Measurements from ENCODE around the gene DENND11. TPM values are rescaled to one million over a fixed set of nuclear protein-coding genes. Genes with fewer than 3 reads are reported as not detected.

Gene DENND11
- total and polyA plus RNA-seq, 2 donors (not counting 3 experiments of a cell fraction or from before 2014, with no cell fraction given) = 14.7 to 25.9 TPM

DNA sequence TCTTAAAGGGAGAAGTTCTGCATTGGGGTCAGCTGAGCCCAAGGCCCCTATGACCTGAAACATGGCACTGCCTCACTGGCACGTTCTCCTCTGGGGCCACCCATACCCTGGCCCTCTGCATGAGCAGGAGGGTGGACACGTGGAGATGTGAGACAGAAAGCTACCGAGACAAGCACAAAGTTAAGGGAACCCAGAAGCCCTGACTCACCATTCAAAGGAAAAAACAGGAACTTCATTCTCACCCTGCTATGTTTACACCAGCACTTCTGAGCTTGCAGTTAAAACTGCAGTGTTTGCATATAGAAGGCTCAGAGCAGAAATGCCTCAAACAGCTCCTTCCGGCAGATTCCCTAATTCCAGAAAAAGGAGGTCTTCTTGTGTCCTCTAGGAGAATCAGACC is 41.7 kb downstream of the DENND11 start:
- intact Hi-C loops (cut with micrococcal nuclease) = no loop called here

More for the DNA sequence above, 41.7 kb downstream of the DENND11 start:
- H3K4me3 ChIP-seq (replicated peaks in 1 of 3; ENCODE audit: insufficient read depth in 1 of 3, low read depth in 1 of 3, low read length in 3 of 3) = no peak overlapping the region
- H3K79me2 ChIP-seq (ENCODE audit: control insufficient read depth, insufficient read depth, low read length) = no peaks in the 10 kb centered on the region
- no peaks in the 10 kb centered on the region for H3K9me3 ChIP-seq (replicated peaks; ENCODE audit: control insufficient read depth, insufficient read depth, low read length)
- no peak overlapping the region for H3K27ac ChIP-seq (ENCODE audit: insufficient read depth, low read depth, low read length)
- DNase-seq (ENCODE audit: low read depth, low spot score) = peak; percentile 87
- dilution Hi-C loops (cut with MboI; ENCODE audit: extremely low pct_ligation_motif_present, low sequenced_read_pairs) = no loop called here
- H3K27me3 ChIP-seq (ENCODE audit: control insufficient read depth in 2 of 2, insufficient read depth in 2 of 2, low read length in 2 of 2) = no peaks in the 10 kb centered on the region
- peaks cover 14 to 19% of the 10 kb centered on the region in 2 experiments for H3K36me3 ChIP-seq (ENCODE audit: control insufficient read depth in 2 of 2, extremely low read depth in 1 of 2, insufficient read depth in 2 of 2, low read length in 2 of 2)
- H3K9me1 ChIP-seq (replicated peaks; ENCODE audit: control insufficient read depth, extremely low read depth, insufficient read depth, low read length) = no peaks in the 10 kb centered on the region
- CTCF ChIA-PET = interaction anchor here (0.9 to 4.1 kb wide), 4 partner anchors 10 to 126 kb away, joined by 3 to 29 read pairs (median 14); partner anchors contain the start of gene SSBP1
- no peak overlapping the region for H2AFZ ChIP-seq (ENCODE audit: low read depth, low read length)
- POLR2A ChIA-PET = no interaction called here
- TF ChIP-seq MAX (IDR thresholded peaks at IDR 0.05; ENCODE audit: insufficient read depth, insufficient read length) (no peak), POLR2A (IDR thresholded peaks at IDR 0.05; ENCODE audit: low read depth, low read length) (no peak), MYC (IDR thresholded peaks at IDR 0.05; ENCODE audit: low read depth, low read length) (no peak), GATA2 (IDR thresholded peaks at IDR 0.05; ENCODE audit: insufficient read depth, insufficient read length, low read depth, low read length) (no peak), FOS (IDR thresholded peaks at IDR 0.05; ENCODE audit: borderline replicate concordance, insufficient read depth, low read length) (no peak), POLR2AphosphoS5 (IDR thresholded peaks at IDR 0.05; ENCODE audit: insufficient read depth, low read depth, low read length) (no peak)
- TF ChIP-seq, protein P1, sequence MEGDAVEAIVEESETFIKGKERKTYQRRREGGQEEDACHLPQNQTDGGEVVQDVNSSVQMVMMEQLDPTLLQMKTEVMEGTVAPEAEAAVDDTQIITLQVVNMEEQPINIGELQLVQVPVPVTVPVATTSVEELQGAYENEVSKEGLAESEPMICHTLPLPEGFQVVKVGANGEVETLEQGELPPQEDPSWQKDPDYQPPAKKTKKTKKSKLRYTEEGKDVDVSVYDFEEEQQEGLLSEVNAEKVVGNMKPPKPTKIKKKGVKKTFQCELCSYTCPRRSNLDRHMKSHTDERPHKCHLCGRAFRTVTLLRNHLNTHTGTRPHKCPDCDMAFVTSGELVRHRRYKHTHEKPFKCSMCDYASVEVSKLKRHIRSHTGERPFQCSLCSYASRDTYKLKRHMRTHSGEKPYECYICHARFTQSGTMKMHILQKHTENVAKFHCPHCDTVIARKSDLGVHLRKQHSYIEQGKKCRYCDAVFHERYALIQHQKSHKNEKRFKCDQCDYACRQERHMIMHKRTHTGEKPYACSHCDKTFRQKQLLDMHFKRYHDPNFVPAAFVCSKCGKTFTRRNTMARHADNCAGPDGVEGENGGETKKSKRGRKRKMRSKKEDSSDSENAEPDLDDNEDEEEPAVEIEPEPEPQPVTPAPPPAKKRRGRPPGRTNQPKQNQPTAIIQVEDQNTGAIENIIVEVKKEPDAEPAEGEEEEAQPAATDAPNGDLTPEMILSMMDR (IDR thresholded peaks at IDR 0.05; ENCODE audit: extremely low read depth in 1 of 2, insufficient read depth in 1 of 2, low read depth in 1 of 2, low read length in 2 of 2) = no peak
- no peaks in the 10 kb centered on the region for H4K20me1 ChIP-seq (replicated peaks; ENCODE audit: control insufficient read depth, extremely low read depth, insufficient read depth, low read length)
- no peak overlapping the region for H3K4me2 ChIP-seq (ENCODE audit: insufficient read depth, low read length)
- BruUV-seq (replicated peaks) = no TSS peak
- H3K4me1 ChIP-seq (ENCODE audit: control insufficient read depth, extremely low read depth, insufficient read depth, low read length) = peaks cover 24% of the 10 kb centered on the region
- FAIRE-seq = peak; percentile 67
- H3K9ac ChIP-seq (replicated peaks; ENCODE audit: extremely low read depth, insufficient read depth, low read length) = no peak overlapping the region
